Adrenal gland (tissue), 12 donors: ENCODE data around the gene FAM110D. TPM values are rescaled to one million over a fixed set of nuclear protein-coding genes. Genes with fewer than 3 reads are reported as not detected.

ENCODE experiments used
- DNase-seq, 7 donors: peaks; one replicate each; pipeline ENCODE4 v3.0.0-alpha.2; 2019 to 2020
- H3K27ac ChIP-seq, 5 donors: fragments of 200-600 bp; sonication (generic) in 4 of 5; 1 replicate in 3 of 5; 2 replicates in 2 of 5; pipeline versions ENCODE4 v1.5.1 to v1.8.0; 2016 to 2020; ENCODE audit warnings: mild to moderate bottlenecking in 1 of 5
- H3K27me3 ChIP-seq: fragments of 200-600 bp; 2 replicates; pipeline ENCODE4 v1.8.0; 2021
- H3K36me3 ChIP-seq, 2 donors: fragments of 200-600 bp; replicated peaks in 1 of 2; 1 replicate in 1 of 2; 2 replicates in 1 of 2; pipeline versions ENCODE4 v1.5.1 to v1.8.0; 2018 to 2022
- H3K4me1 ChIP-seq, 2 donors: fragments of 200-600 bp; replicated peaks in 1 of 2; 1 replicate in 1 of 2; 2 replicates in 1 of 2; pipeline versions ENCODE4 v1.5.1 to v1.8.0; 2018 to 2021
- H3K4me3 ChIP-seq, 4 donors: fragments of 200-600 bp; sonication (generic) in 3 of 4; one replicate each; pipeline ENCODE4 v1.5.1; 2016 to 2018
- H3K9me3 ChIP-seq, 3 donors: fragments of 200-600 bp; sonication (generic) in 1 of 3; replicated peaks in 1 of 3; 1 replicate in 2 of 3; 2 replicates in 1 of 3; pipeline versions ENCODE4 v1.5.1 to v1.8.0; 2016 to 2021
- POLR2A ChIP-seq, 2 donors: fragments of 450-650 bp; IDR thresholded peaks; one replicate each; pipeline ENCODE4 v1.6.1; 2017; ENCODE audit warnings: antibody characterized with exemption in 2 of 2, mild to moderate bottlenecking in 2 of 2, moderate library complexity in 1 of 2
- WGBS, 4 donors: extraction: QIAGEN DNeasy Blood & Tissue Kit in 2 of 4; methylation state at CpG; one replicate each; pipeline versions ENCODE4 v1.1.5 to v1.1.7; 2013 to 2017; 5-methylcytosine and 5-hydroxymethylcytosine counted together
- intact Hi-C, 2 donors: fragments of 100-400 bp; cut with DNase I; formaldehyde crosslinking; loops; one replicate each; pipeline versions ENCODE4 v1.14.1 to v1.15.0; 2022 to 2023
- polyA plus RNA-seq, 3 donors: library from polyadenylated mRNA; stranded (reverse); fragments of 200-250 nt in 2 of 3; fragments of 350-450 nt in 1 of 3; fragmentation: Illumina TruSeq in 1 of 3; extraction: RNeasy Lipid Tissue Mini Kit (QIAGEN cat#74804) in 1 of 3; gene quantifications; one replicate each; pipeline ENCODE4 v1.2.3, GENCODE V29; 2013 to 2014
- total RNA-seq, 9 donors: library from RNA; depleted of rRNA in 4 of 9; stranded (reverse); fragments of >200 nt in 4 of 9; fragments of 120-200 nt in 1 of 9; fragmentation: NEBNext Ultra II Directional in 1 of 9; extraction: Animal tissue kit (Norgen Biotek cat#: 25700) in 1 of 9; gene quantifications; one replicate each; pipeline versions ENCODE4 v1.1.0 to v1.2.4, GENCODE V29; 2013 to 2023
- TF ChIP-seq, protein P1 (sequence below), 6 experiments: fragments of 450-650 bp in 4 of 6; fragments of 200-600 bp in 2 of 6; sonication (generic) in 1 of 6; IDR thresholded peaks; 1 replicate in 5 of 6; 2 replicates in 1 of 6; pipeline versions ENCODE4 v1.5.1 to v1.8.0; 2016 to 2021; ENCODE audit warnings: antibody characterized with exemption in 6 of 6, mild to moderate bottlenecking in 2 of 6, moderate library complexity in 1 of 6
- donor health status: healthy with polysubstance abuse.
- donor health status: Bipolar disorder and iron deficiency.
- donor health status: DM: yes; HTN: yes; CAD: no.
- donor health status: DM: no; HTN: no; CAD: no.
- donor health status: DM: no; HTN: no; CAD: no.
- donor health status: DM: yes; HTN: yes; CAD: no.

The FAM110D gene
- total and polyA plus RNA-seq, 12 donors, result 0.46 to 6.2 (median 2.2) TPM

- Histone ChIP-seq H3K9me3 (no peaks in the 10 kb centered on the region), H3K4me1 (peaks cover 0 to 21% of the 10 kb centered on the region in 2 donors), H3K27me3 (no peaks in the 10 kb centered on the region), H3K4me3 (no peak overlapping the region), H3K36me3 (no peaks in the 10 kb centered on the region), H3K27ac (peak overlapping the region in 3 of 5 donors; percentile 11 to 59 (median 48))
- intact Hi-C loops, result no loop called here
- TF ChIP-seq POLR2A (IDR thresholded peaks at IDR 0.05), result no peak
- TF ChIP-seq, protein P1, sequence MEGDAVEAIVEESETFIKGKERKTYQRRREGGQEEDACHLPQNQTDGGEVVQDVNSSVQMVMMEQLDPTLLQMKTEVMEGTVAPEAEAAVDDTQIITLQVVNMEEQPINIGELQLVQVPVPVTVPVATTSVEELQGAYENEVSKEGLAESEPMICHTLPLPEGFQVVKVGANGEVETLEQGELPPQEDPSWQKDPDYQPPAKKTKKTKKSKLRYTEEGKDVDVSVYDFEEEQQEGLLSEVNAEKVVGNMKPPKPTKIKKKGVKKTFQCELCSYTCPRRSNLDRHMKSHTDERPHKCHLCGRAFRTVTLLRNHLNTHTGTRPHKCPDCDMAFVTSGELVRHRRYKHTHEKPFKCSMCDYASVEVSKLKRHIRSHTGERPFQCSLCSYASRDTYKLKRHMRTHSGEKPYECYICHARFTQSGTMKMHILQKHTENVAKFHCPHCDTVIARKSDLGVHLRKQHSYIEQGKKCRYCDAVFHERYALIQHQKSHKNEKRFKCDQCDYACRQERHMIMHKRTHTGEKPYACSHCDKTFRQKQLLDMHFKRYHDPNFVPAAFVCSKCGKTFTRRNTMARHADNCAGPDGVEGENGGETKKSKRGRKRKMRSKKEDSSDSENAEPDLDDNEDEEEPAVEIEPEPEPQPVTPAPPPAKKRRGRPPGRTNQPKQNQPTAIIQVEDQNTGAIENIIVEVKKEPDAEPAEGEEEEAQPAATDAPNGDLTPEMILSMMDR (IDR thresholded peaks at IDR 0.05), result no peak
- 53 to 61% (median 59%) methylated on average over 13 of the region's 13 CpGs for WGBS, 4 donors
- no peak for DNase-seq
Observed at GRCh38 chr1:26127235-26128163, 31.4 kb upstream of the FAM110D start.

- no peak for DNase-seq
- WGBS, 4 donors, result 79 to 94% (median 89%) methylated on average over 4 of the region's 4 CpGs
- Histone ChIP-seq H3K36me3 (no peaks in the 10 kb centered on the region), H3K27ac (no peak overlapping the region), H3K4me3 (no peak overlapping the region), H3K27me3 (no peaks in the 10 kb centered on the region), H3K4me1 (peaks cover 0 to 9% of the 10 kb centered on the region in 2 donors), H3K9me3 (no peaks in the 10 kb centered on the region)
- TF ChIP-seq, protein P1 (IDR thresholded peaks at IDR 0.05), result no peak
- TF ChIP-seq POLR2A (IDR thresholded peaks at IDR 0.05), result no peak
- intact Hi-C loops, result no loop called here
Observed at GRCh38 chr1:26129778-26130177, 29.1 kb upstream of the FAM110D start.

- no peaks in the 10 kb centered on the region for H3K36me3 ChIP-seq
- H3K27ac ChIP-seq, result no peak overlapping the region
- TF ChIP-seq, protein P1 (IDR thresholded peaks at IDR 0.05), result no peak
- TF ChIP-seq POLR2A (IDR thresholded peaks at IDR 0.05), result no peak
- no peak overlapping the region for H3K4me3 ChIP-seq
- DNase-seq, result no peak
- peaks cover 0 to 6% of the 10 kb centered on the region in 2 donors for H3K4me1 ChIP-seq
- H3K9me3 ChIP-seq, result peaks cover 0 to 5% (median 0%) of the 10 kb centered on the region in 3 donors
- 33 to 63% (median 44%) methylated on average over 1 of the region's 1 CpG; no CpG with 5 or more reads in 1 of the 4 donors for WGBS, 4 donors
- H3K27me3 ChIP-seq, result no peaks in the 10 kb centered on the region
- intact Hi-C loops, result no loop called here
Observed at GRCh38 chr1:26130695-26131094, 28.2 kb upstream of the FAM110D start.

DNA sequence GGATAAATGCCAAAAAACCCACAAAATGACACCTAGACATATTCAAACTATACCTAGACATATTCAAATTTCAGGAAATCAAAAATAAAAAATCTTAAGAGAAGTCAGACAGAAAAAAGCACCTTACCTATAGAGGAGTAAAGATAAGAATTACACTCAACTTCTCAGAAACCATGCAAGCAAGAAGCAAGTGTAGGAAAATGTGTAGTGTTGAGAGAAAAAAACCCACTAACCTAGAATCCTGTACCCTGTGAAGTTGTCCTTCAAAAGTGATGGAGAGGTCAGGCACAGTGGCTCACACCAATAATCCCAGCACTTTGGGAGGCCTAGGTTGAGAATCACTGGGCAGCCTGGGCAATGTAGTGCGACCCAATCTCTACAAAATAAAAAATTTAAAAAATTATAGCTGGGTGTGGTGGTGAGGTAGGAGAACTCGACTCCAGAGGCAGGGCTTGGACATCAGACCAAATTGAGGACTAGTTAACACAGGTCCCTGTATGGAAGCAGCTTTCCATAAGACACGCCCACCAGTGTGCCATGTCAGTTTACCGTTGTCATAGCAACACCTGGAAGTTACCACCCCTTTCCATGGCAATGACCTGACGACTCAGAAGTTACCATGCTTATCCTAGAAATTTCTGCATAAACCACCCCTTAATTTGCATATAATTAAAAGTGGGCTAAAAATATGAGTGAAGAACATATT lies 26.6 kb upstream of the FAM110D start:
- intact Hi-C loops, result no loop called here
- peaks cover 0 to 5% (median 0%) of the 10 kb centered on the region in 3 donors for H3K9me3 ChIP-seq
- WGBS, 4 donors, result 77 to 84% (median 81%) methylated on average over 5 of the region's 5 CpGs
- DNase-seq, result no peak
- TF ChIP-seq, protein P1 (IDR thresholded peaks at IDR 0.05), result no peak
- TF ChIP-seq POLR2A (IDR thresholded peaks at IDR 0.05), result no peak
- no peaks in the 10 kb centered on the region for H3K36me3 ChIP-seq
- no peak overlapping the region for H3K4me3 ChIP-seq
- H3K27ac ChIP-seq, result no peak overlapping the region
- no peaks in the 10 kb centered on the region for H3K27me3 ChIP-seq
- peaks cover 0 to 3% of the 10 kb centered on the region in 2 donors for H3K4me1 ChIP-seq
